ENCODE results near the gene SUCLG2.

GRCh38 chr3:67587301-67587700 lies 67.1 kb downstream of the SUCLG2 start:
- TF ChIP-seq CTCF (IDR thresholded peaks at IDR 0.05), result no peak
- TF ChIP-seq EP300 (IDR thresholded peaks at IDR 0.05), result no peak
- no peak for TF ChIP-seq POLR2AphosphoS5 (IDR thresholded peaks at IDR 0.05)
- no peak for TF ChIP-seq POLR2A (IDR thresholded peaks at IDR 0.05)
